GM19372 (cell line): ENCODE results near the gene PLCB2.

Experiments
- ATAC-seq: cut with Tn5 transposase; IDR thresholded peaks from one replicate; pipeline ENCODE4 v1.9.1; 2021; ENCODE audit warnings: mild to moderate bottlenecking, low read depth, moderate library complexity; ENCODE audit not compliant: unreplicated experiment

Gene PLCB2

GRCh38 chr15:40340740-40341400 is 33.1 kb upstream of the PLCB2 start, which contains the start of gene CCDC9B:
TSS of gene CCDC9B (minus strand) at chr15:40340939. CDS start at chr15:40340819, 120 bp downstream.
- ATAC-seq: no peak

DNA sequence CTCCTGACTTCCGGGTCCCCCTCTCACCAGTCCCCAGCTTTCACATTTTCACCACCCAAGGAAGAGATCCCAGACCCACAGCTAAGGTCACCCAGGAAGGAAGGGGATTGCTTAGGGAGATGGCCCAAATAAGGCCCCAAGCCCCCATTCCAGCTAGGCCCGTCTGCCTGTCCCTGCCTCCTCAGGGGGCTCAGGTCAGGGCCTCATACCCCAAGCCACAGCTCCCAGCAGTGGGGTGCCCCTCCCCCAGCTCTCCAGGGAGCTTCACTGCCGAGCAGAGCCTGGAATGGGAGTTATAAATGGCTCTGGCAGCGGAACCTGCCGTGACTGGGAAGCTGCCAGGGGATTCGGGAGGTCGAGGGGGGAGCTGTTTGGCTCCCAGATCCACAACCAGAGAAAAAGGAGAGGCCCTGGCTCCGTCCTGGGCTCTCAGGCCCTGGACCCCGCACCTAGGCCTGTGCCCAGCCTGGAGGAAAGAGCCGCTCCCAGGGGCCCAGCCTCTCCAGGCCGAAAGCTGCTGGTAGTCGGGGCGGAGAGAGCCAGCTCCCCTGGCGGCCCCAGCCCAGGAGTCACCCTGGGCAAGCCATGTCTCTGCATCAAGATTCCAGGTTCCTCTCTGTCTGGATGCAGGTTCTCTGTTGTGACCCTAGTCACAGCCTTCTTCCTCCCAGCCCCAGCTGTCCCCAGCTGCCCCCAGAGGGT is 32.5 kb upstream of the PLCB2 start:
- no peak for ATAC-seq

DNA sequence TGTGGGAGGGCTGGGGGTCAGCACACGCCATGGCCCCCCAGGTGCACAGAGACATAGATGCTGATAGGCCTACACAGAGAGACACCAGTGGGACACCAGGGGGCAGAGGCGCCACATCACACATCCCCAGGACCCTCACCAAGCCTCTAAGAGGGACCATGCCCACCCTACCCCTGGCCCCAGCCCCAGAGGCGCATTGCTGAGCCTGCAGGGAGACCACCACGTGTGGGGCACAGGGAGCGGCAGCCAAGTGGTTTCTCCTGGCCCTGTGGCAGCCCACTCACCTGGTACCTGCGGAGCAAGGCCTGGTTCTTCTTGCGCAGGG is 31.8 kb upstream of the PLCB2 start:
- ATAC-seq: no peak

DNA sequence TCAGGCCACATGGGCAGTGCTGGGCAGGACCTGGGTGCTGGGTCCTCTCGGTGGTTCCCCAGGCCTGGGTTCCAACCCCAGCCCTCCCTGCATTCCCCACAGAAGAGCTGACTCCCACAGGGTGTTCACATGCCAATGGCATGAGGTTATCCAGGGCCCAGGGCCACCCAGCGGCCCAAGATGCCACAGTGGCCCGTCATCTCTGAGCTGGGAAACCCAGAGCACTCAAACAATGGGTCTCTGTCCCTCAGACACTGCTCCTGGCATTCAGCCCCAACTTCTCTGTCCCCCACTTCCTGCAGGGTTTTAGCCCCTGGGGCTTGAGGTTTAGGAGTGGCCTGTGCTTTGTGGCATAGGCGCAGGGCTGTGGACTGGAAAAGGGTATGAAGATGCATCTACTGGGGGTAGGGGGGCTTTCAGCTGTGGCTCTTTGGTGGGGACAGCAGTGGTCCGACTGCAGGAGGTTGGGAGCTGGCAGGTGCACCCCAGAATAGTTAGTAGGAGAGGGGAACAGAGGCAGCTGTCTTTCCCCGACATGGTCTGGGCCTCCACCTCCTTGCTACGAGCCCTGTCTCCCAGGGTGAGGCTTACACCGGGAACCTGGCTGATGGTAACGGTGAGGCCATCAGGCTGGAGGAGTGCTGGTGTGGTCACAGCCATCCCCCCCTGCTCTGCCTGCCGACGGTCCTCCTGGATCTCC is 31.3 kb upstream of the PLCB2 start:
- no peak for ATAC-seq

DNA sequence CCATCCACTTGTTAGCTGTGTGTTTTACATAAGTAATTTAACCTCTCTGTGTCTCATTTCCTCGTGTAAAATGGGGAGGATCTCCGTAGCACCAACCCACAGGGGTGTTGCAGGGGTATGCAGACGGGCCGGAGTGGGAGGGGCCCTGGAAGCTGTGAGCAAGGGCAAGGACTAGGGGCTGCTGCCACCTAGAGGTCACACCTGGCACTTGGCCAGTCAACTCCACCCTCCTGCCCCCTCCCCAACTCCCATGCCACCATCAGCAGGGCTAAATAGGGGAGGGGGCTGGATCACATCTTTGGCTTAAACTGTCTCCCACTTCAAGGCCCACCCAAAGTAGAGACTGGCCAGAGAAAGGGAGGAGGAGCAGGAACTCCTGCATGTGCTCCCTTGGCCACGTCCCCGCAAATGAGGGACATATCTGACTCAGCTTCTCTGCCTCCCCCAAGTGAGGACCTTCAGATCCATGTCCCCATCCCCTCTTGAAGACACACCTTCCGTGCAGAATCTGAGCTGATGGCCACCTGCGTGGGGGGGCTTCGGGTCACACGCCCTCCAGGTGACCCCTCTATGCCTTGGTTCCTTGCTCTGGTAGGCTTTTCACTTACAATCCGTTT is 30.4 kb upstream of the PLCB2 start:
- ATAC-seq: no peak

DNA sequence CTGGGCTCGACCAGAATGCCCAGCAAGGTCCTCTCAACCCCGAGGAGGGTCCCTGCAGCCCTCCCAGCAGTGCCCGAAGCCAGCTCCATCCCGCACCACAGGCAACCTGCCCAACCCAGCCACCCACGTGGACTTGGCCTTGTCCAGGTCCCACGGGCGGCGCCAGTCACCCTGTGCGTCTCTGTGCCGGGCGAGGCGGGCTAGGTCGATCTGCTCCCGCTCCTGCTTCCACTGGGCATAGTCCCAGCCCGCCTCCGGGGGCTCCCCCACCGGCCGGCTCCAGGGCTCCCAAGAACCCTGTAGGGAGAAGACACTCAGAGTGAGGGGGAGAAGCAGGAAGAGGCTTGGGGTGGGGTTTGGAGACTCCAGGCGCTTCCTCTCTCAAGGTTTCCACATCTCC is 29.9 kb upstream of the PLCB2 start:
- ATAC-seq: no peak

- no peak for ATAC-seq
Measured at GRCh38 chr15:40336744-40337122, 29.0 kb upstream of the PLCB2 start.

DNA sequence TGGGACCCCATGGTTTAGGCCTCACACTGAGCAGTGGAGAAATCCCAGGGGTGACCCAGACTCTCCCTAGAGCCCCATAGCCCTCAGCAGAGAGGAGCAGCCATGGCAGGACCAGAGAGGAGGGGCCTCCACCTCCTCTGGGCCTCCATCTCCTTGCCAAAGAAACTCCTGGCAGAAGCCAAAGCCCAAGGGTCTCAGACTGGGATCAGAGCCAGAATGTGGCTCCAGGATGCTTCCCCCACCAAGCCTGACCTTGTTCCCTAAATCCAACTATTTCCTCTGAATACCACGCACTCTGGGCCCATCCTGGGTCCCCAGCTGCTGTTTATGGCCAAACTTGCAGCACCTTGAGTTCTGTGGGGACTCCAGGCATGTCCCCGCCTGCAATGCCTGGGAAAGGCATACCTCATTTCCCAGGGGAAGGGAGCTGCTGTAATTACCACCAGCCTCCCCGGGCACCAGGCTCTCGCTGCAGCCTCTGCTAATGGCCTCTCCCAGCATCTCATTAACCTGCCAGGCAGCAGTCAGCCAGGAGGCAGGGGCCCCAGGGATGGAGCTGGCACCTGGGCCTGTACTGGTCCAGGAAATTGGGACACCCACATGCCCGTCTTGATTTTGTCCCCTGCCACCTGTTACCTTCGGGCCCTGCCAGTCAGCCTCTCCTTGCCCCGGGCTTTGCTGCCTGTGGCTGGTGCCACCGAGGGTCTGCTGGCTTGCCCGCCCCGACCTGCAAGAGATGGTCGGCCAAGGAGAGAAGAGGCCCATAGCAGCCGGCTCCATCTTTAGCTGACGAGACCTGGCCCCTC is 28.4 kb upstream of the PLCB2 start:
- ATAC-seq: no peak

DNA sequence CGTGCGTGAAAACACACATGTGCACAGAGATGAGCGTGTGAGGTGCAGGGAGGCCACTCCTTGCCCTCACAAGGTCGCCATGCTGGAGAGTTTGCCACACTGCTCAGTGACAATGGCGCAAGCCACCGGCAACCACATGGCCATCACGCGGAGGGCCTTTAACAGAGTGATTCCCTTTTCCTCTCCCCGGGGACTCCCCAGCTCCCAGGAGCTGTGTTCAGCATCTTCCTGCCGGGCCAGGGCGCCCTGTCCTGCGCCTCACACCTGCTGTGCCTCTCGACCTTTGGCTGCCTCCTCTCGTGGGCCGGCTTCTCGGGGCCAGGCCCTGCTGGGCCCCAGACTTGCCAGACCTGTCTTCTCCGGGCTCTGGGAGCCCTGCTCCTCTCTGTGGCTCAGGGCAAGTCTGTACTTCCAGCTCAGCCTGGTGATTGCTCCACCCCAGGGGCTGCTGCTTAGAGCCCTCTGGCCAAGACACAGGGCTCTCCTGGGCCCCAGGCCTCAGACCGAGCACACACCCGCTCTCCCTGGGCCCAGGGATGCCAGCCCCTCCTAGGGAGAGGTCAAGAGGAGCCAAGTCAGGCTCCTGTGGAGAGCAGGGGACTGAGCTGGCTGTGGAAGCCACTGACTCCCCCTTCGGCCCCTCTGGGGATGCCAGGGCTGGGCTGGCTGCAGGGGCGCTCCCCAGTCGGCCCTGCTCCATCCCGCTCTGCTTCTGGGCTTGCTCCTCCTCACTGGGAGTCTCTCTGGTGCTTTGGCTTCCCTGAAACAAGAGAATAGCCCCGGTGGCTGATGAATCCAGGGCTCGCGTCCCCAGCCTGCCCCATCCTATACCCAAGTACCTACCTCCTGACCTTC is 27.4 kb upstream of the PLCB2 start:
- no peak for ATAC-seq

GRCh38 chr15:40334541-40334940 is 26.8 kb upstream of the PLCB2 start:
- ATAC-seq: no peak

DNA sequence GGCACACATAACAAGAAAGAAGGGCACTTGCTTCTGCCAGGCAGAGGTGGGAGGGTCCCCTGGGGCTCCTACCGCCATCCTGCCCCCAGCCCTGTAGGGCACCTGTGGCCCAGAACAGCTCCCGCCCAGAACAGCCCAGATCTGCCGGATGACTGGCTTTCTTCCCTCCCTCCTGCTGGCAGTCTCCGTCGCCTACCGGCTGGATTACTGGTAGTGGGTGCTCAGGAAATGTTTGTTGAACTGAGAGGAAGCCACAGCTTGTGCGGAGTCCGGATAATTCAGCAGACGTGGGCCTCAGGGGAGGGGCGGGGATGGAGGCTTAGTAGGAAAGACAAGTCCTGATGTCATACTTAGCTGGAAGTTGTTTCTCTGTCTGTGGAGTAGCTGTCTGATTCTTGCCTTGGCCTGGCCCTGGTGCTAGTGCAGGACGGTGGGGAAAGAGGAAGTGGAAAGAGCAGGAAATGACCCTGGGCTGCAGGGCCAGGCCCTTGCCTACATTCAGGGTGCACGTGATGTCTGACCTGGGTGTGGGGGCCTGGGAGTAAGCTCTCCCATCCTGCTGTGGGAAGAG is 26.3 kb upstream of the PLCB2 start:
- no peak for ATAC-seq

DNA sequence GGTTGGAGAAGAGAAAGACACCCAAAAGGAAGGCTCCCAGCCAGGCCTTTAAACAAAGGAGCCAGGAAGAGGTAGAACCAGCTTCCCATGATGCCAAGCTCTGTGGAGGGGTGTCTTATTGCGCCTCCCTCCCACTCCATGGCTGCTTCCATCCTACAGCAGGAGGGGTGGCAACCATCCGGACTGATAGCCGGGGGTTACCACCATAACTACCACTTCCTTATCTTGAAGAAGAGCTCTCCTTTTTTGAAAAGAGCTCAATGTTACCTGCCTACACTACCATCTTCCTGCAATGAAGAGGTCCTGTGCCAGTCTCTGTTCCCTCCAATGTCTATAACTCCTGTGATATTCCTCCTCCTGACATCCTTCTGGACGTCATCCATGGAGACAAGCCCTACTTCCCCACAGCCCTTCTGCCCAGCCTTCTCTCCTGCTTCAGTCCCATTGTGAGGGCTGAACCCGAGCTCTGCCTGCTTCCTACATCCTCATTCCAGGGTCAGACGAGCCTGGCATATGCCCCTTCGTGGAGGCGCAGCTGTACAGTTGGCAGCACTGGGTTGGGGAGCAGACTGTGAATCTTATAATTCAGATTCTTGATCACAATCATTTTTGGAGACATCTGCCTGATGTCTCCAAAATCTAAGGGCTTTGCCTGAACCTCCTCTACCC is 24.5 kb upstream of the PLCB2 start:
- no peak for ATAC-seq

DNA sequence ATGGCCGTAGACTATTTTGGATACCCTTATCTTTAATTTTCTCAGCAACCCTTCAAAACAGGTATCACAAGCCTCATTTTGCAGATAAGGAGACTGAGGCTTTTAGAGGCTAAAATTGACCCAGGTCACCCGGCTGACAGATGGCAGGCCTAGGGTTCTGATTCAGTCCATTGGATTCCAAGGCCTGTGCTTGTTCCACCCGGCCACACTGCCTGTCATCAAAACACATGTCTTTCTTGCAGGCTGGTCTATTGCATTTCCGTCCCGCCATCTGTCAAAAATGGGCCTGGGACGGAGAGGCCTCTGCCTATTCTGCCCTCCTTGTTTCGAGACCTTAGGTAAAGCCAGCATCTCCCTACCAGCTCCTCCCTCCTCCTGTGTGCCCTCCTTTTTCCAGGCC is 23.9 kb upstream of the PLCB2 start:
- no peak for ATAC-seq

- no peak for ATAC-seq
Measured at GRCh38 chr15:40331026-40331425, 23.3 kb upstream of the PLCB2 start.

DNA sequence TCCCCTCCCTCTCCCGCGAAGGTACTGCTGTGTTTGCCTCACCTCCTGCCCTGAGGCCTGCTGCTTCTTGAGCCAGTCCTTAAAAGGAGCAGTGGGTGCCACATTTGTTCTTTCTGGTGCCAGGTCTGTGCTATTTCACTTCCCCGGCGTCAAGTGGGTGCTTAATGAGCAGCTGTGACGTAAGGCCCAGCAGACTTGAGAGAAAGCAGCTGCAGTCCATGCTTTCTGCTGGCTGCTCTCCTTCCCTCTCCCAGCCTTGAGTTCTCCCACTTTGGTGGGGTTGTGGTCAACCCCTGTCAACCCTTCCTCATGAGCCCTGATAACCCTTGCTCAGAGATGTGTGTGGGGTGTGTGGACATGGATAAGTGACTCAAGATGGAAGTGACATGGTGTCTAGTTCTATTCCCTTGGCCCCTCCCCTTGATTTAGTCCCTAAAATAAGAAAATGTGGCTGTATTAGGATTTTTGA is 22.7 kb upstream of the PLCB2 start:
- no peak for ATAC-seq

DNA sequence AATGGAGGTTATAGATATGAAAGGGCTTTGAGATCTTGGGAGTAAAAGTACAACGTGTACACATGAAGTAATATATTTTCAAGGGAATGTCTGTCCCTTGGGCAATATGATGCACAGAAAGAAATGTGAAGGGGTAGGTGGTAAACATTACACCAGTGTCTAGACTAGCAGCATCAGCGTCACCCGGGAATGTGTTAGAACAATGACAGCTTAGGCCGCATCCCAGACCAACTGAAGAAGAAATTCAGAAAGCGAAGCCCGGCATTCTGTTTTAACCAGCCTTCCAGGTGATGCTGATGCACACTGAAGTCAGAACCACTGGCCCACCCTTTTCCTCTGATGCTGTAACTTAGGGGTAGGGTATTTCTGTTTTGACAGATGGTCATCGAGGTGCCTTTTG is 22.1 kb upstream of the PLCB2 start:
- no peak for ATAC-seq

GRCh38 chr15:40328751-40329150 is 21.0 kb upstream of the PLCB2 start:
- ATAC-seq: no peak

DNA sequence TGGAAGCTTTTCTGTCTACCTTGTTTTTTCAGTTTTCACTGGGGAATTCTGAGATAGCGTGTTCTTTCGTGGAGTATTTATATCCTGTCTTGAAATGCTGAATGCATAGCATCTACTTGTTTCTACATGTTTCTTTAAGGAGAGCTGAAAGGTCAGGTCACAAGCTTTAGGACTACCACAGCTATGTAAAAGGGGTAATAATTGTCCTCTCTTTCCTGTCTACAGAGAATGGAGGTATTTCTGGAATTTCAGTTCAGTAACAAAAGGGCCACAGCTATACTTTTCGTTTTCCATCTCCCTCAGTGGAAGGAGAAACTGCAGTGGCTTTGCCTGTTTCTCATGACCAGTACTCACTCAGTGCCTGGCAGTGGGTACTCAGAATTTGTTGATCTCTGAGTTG is 20.4 kb upstream of the PLCB2 start:
- no peak for ATAC-seq

DNA sequence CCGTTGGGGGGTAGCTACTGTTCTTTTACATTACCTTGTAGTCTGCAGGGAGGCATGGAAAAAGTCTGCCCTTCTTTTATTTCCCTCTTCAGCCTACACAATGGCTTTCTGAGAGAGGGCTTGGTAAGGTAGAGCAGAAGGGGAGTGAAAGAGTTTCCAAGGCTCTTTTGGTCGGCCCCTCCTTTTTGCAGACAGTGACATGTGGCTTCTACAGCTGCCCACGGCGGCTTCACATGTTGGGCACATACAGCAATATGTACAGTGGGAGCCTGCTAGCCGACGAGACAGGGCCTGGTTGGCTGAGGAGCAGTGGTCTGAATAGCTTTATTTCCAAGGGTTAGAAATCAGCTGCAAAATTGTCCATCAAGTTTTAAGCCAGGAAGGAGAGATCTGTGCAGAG is 19.7 kb upstream of the PLCB2 start:
- no peak for ATAC-seq
